NCI-H2227 (cell line): ENCODE measurements around the gene THBS1.

ENCODE experiments used
- DNase-seq: peaks from one replicate; lab custom pipeline; 2025; ENCODE audit not compliant: unreplicated experiment; lab: John Stamatoyannopoulos, UW

The THBS1 gene

GRCh38 chr15:39598958-39599845 lies 18.3 kb downstream of the THBS1 start:
- DNase-seq: no peak

DNA sequence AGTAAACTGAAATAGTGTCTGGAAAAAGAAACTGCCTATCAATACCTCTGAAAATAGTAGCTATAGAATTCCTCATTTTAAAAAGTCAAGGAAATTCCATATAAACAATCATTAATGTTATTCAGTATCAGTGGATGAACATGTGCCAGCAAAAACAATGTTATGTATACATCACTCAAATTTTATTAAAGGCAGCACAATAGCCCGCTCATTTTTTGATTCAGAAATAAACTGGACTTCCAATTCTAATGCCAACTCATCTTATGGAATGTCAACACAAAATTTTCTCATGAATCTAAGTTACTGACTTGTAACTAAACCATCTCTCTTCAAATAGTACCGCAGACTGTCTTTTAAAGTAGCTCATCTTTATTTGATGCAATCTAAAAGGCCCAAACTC lies 19.0 kb downstream of the THBS1 start:
- no peak for DNase-seq

DNA sequence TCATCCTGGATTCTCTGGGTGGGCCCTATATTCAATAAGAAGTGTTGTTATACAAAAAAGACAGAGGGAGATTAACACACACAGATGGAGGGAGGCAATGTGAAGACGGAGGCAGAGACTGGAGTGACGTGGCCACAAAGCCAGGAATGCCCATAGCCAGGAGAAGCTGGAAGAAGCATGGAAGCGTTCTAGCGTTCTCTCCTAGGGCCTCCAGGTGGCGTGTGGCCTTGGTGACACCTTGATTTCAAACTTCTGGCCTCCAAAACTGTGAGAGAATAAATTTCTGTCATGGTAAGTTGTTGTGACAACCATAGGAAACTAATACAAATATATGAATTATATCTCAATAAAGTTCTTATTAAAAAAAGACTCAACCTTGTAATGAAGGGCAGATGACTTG lies 21.3 kb downstream of the THBS1 start:
- DNase-seq: no peak

DNA sequence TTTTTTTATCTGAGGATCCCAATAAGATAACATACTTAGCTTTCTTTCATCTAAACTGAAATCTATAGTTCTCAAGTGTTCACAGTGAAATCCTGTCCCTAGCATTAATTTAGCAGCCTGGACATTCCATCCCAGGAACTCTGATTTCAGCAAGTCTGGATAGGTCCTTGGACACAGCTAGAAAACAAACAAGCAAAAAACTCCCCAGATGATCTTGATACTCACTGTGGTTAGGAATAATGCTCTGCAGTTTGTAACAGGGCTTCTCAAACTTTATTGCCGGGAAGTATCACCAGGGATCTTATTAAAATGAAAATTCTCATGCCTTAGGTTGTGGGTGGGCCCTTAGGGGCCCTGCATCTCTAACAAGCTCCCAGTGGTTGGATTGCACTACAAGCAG lies 24.3 kb downstream of the THBS1 start:
- DNase-seq: no peak

- no peak for DNase-seq
These were observed 27.6 kb downstream of the THBS1 start for GRCh38 chr15:39608185-39609139.

- DNase-seq: no peak
These were observed 28.5 kb downstream of the THBS1 start for GRCh38 chr15:39609166-39609916.

GRCh38 chr15:39610665-39611064 lies 29.8 kb downstream of the THBS1 start:
- DNase-seq: no peak

- DNase-seq: no peak
These were observed 32.4 kb downstream of the THBS1 start for GRCh38 chr15:39613271-39613670.

DNA sequence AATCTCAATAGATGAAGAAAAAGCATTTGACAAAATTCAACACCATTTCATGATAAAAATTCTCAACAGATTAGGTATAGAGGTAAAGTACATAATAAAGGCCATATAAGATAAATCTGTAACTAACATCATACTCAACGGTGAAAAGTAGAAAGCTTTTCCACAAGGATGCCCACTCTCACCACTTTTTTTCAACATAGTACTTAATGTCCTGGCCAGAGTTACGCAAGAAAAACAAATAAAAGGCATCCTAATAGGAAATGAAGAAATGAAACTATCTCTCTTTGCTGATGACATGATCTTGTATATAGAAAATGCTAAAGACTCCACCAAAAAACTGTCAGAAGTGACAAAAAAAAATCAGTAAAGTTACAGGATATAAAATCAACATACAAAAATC lies 33.0 kb downstream of the THBS1 start:
- DNase-seq: no peak

DNA sequence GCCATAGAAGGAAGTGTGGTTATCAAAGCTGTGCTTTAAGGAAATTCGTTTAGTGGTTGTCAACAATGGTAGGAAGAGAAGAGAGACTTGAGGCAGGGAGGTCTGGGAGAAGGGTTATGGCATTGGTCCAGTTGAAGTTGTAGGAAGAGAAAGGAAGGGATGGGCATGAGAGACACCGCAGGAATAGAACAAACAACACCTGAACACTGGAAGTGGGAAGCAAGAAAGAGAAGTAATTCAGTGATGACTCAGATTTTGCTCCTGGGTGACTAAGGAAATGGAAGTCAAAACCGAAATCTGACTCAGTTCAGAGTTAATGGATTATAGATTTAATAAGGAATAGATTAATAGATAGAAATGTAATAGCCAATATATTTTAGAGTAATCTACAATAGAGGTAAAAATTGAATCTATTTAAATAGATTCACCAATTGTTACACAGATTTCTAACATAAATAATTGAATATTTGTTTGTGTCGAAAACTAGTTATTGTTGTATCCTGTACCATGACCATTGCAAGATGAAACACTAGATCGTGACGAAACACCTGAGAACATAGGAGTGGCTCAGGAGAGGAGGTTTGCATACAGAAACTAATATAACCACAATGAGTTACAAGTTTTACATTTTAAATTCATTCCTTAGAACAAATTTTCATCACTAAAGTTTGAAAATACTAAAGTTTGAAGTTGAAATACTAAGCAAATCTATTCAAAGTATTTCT lies 36.0 kb downstream of the THBS1 start:
- no peak for DNase-seq

DNA sequence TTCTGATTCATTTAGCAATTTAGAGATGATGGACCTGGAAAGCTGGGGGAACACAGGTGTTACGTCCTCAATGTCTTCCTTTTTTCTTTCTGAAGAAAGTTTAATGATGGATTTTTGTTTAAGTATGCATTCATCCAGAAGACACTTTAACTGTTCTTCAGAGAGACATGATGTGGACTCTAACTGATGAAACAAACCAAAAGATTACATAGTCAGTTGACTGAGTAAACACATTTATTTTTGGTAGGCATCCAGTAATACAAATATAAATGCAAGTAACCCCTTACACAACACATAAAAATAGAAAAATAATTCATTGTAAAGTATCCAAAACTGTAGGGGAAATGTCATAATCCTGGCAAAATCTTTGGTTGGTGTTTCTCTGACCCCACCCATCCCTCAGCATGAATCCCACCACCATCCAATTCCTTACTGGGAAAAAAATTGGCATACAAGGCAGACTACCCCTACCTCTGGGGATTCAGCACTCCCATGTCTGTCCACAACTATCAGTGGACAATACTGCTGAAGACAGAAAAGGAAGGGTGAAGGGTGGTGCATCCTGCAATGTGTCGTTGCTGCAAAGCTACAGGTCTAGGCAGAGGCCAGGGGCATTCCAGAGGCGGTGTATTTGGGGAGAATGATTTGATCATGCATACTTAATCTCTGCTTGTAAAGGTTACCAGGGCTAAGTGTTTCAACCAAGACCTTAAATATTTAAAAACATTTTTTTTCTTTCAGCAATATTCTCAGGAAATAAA lies 37.4 kb downstream of the THBS1 start:
- DNase-seq: no peak

DNA sequence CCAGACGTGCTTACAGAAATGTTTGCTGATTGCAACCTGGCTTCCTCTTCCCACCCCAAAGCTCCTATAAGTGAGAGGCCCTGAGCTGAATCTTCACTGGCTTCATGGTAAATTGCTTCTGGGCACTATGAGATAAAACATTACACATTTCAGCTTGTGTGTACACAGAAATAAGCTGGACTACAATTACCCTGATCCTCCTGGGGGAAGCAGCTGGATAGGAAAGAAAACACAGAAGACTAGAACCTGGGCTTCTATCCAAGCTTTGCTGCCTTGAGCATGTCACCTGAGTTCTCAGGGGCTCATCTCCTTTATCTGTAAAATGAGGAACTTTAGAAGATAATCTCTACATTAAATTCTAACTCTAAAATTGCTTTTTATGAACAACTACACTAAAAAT lies 40.3 kb downstream of the THBS1 start:
- no peak for DNase-seq

DNA sequence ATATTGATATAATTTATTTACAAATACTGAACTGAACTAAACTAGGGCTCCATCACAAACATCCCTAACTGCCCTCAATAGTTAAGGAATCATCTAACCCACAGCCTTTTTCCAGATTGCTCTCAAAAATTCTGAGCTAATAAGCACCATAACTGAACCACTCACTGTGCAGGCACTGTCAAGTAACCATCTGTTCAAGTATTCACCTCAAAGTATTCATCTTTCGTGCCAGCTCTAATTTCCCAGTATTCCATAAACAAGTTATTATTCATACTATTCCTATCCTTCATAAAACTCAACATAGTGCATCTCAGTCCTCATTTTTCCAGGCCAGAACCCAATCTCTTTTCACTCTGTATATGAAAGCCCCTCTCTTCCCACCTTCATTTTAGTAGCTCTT lies 41.1 kb downstream of the THBS1 start:
- no peak for DNase-seq

GRCh38 chr15:39622660-39623516 lies 42.0 kb downstream of the THBS1 start:
- no peak for DNase-seq

- no peak for DNase-seq
These were observed 42.7 kb downstream of the THBS1 start for GRCh38 chr15:39623529-39623931.

- DNase-seq: no peak
These were observed 43.9 kb downstream of the THBS1 start for GRCh38 chr15:39624806-39625205.

DNA sequence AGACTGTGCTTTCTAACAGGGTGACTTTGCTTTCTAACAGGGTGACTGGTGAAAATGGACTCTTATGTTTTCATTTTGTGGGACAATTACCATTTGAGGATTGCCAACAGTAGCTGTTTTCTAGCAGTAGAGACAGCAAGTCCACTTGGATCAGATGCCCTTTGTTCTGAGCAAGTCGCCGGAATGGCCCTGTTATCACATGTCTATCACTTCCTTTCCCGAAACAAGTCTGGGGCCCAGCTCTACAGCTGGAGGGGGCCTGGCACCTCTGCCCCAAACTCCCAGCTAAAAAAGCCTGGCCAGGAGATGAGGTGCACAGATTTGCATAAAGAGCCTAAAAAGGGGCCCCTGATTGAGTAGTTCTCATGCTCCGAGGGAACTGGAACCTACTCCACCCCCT lies 44.6 kb downstream of the THBS1 start:
- DNase-seq: no peak

DNA sequence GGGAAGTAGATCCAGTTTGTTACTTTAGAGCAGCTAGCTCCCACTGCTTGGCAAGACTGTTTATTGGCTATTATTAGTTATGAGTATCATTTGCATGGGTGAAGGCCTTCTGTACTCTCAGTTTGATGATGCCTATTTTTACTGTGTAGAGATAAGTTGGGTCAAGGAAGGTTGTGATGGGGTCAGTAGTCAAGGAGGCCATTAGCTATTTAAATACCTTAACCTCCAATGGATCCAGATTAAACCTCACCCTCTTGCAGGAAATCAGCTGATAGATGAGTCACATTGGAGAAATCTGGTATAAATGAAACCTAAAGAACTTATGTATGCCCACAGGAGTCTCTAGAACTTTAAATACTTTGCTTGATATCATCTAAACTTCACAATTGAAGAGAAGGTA lies 45.0 kb downstream of the THBS1 start:
- DNase-seq: no peak
